Parathyroid adenoma (tissue), 2 donors: ENCODE data around the gene KCNK3.

ENCODE experiments used
- H2AFZ ChIP-seq: fragments of 300-600 bp; sonication (generic); one replicate; pipeline ENCODE4 v1.7.0; 2017; ENCODE audit warnings: antibody characterized with exemption, mild to moderate bottlenecking
- H3K27ac ChIP-seq: fragments of 300-600 bp; sonication (generic); one replicate; pipeline ENCODE4 v1.7.0; 2017
- H3K27me3 ChIP-seq: fragments of 300-600 bp; sonication (generic); one replicate; pipeline ENCODE4 v1.7.0; 2017; ENCODE audit warnings: low read length; ENCODE audit not compliant: control insufficient read depth, insufficient read depth
- H3K36me3 ChIP-seq: fragments of 300-600 bp; sonication (generic); one replicate; pipeline ENCODE4 v1.7.0; 2017; ENCODE audit warnings: low read length; ENCODE audit not compliant: control insufficient read depth, insufficient read depth
- H3K4me1 ChIP-seq: fragments of 300-600 bp; sonication (generic); one replicate; pipeline ENCODE4 v1.7.0; 2017; ENCODE audit warnings: control low read depth
- H3K4me2 ChIP-seq: fragments of 300-600 bp; sonication (generic); one replicate; pipeline ENCODE4 v1.7.0; 2017; ENCODE audit warnings: low read length
- H3K4me3 ChIP-seq: fragments of 300-600 bp; sonication (generic); one replicate; pipeline ENCODE4 v1.7.0; 2017; ENCODE audit warnings: low read depth, low read length
- H3K79me2 ChIP-seq: fragments of 300-600 bp; sonication (generic); one replicate; pipeline ENCODE4 v1.7.0; 2017; ENCODE audit warnings: control low read depth
- H3K9ac ChIP-seq: fragments of 300-600 bp; sonication (generic); one replicate; pipeline ENCODE4 v1.7.0; 2017; ENCODE audit warnings: mild to moderate bottlenecking
- H3K9me3 ChIP-seq: fragments of 300-600 bp; sonication (generic); one replicate; pipeline ENCODE4 v1.7.0; 2017; ENCODE audit warnings: low read length; ENCODE audit not compliant: control insufficient read depth
- TF ChIP-seq, protein P1 (sequence below): fragments of 300-600 bp; sonication (generic); IDR thresholded peaks from one replicate; pipeline ENCODE4 v1.7.0; 2017; ENCODE audit warnings: antibody characterized with exemption, mild to moderate bottlenecking
- donor health status: primary hyperparathyroidism.

Gene KCNK3

DNA sequence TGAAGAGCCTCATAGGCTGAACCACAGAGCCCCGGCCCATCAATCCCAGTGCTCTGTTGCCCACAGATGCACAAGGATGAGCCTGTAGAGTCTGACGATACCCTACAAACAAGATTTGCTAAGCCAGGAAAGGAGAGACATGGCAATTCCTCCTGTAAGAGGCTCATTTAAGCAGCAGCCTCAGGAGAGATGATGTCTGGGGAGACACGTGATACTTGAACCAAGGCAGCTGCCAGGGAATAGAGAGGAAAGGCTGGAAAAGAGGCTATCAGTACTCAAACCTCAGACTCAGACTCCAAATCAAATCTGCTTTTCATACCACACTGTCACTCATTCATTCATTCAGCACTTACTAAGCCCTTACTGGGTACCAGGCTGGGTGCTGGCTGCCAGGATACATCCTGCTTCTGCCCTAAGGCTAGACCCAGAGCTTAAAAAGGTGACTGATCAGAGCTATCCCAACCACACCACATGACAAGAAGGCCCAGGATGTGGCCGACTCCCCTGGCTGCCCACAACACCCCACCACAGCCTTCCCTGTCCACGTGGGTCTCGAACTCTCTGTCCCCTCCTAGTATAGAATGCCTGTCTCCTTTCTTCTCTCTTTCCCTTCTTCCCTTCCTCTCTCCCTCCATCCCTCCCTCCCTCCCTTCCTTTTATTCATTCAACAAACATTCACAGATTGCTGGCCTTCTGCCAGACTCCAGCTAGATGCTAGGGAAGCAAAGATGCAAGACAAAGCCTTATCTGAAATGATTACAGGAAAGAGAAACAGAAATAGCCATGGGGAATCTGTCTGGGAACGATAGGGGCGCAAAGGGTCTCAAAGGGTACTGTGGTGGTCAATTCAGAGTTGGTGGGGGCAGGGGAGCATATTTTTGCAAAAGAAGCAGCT, 23.4 kb upstream of the KCNK3 start:
- Histone ChIP-seq H3K27ac (no peak overlapping the region), H3K27me3 (no peaks in the 10 kb centered on the region), H3K4me3 (no peak overlapping the region), H3K9ac (no peak overlapping the region), H3K9me3 (no peaks in the 10 kb centered on the region), H3K79me2 (no peaks in the 10 kb centered on the region), H3K4me1 (peaks cover 3% of the 10 kb centered on the region), H3K36me3 (no peaks in the 10 kb centered on the region), H2AFZ (no peak overlapping the region), H3K4me2 (no peak overlapping the region)
- TF ChIP-seq, protein P1, sequence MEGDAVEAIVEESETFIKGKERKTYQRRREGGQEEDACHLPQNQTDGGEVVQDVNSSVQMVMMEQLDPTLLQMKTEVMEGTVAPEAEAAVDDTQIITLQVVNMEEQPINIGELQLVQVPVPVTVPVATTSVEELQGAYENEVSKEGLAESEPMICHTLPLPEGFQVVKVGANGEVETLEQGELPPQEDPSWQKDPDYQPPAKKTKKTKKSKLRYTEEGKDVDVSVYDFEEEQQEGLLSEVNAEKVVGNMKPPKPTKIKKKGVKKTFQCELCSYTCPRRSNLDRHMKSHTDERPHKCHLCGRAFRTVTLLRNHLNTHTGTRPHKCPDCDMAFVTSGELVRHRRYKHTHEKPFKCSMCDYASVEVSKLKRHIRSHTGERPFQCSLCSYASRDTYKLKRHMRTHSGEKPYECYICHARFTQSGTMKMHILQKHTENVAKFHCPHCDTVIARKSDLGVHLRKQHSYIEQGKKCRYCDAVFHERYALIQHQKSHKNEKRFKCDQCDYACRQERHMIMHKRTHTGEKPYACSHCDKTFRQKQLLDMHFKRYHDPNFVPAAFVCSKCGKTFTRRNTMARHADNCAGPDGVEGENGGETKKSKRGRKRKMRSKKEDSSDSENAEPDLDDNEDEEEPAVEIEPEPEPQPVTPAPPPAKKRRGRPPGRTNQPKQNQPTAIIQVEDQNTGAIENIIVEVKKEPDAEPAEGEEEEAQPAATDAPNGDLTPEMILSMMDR: no peak

DNA sequence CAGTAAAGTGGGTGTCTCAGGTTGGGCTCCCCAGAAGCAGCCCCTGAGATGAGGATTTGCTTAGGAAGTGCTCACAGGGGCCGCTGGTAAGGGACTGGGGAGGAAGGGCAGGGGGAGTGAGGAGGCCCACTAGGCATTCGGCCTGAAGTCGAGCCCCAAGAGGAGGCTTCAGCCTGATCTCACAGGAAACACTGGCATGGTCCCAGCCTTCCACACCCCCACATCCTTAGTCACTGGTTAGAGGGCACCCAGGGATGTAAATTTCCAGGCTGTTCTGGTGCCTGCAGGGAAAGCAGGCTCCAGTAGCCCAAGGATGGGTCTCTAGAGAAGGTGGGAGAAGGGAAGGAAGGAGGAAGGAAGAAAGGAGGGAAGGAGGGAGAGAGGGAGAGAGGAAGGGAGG, 22.4 kb upstream of the KCNK3 start:
- no peaks in the 10 kb centered on the region for H3K27me3 ChIP-seq
- TF ChIP-seq, protein P1: no peak
- H3K79me2 ChIP-seq: no peaks in the 10 kb centered on the region
- no peak overlapping the region for H2AFZ ChIP-seq
- no peak overlapping the region for H3K9ac ChIP-seq
- H3K4me2 ChIP-seq: no peak overlapping the region
- no peak overlapping the region for H3K4me3 ChIP-seq
- H3K27ac ChIP-seq: no peak overlapping the region
- peaks cover 3% of the 10 kb centered on the region for H3K4me1 ChIP-seq
- H3K36me3 ChIP-seq: no peaks in the 10 kb centered on the region
- H3K9me3 ChIP-seq: no peaks in the 10 kb centered on the region

DNA sequence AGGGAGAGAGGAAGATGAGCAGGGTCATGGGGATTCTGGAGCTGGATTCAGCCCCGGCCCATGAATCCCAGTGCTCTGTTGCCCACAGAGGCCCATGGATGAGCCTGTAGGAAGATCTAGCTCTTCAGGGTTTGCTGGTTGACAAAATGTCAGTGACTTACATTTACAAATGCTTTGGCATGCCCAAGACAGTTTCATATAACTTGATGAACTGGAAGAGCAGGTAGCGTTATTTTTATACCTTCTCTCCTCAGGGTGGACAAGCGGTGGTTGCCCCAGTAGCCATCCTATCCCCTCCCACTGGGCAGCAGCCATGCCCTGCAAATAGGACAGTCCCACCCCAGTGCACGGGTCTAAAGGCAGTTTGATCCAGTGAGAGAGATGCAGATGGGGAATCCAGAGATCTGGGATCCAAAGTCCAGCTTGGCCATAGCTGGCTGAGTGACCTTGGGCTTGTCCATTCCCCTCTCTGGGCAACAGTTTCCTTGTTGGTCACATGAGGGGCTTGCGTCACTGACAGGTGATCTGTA, 21.5 kb upstream of the KCNK3 start:
- Histone ChIP-seq H3K4me2 (no peak overlapping the region), H2AFZ (no peak overlapping the region), H3K4me1 (peaks cover 3% of the 10 kb centered on the region), H3K9ac (no peak overlapping the region), H3K79me2 (no peaks in the 10 kb centered on the region), H3K4me3 (no peak overlapping the region), H3K9me3 (no peaks in the 10 kb centered on the region), H3K27ac (no peak overlapping the region), H3K27me3 (no peaks in the 10 kb centered on the region), H3K36me3 (no peaks in the 10 kb centered on the region)
- TF ChIP-seq, protein P1: no peak

DNA sequence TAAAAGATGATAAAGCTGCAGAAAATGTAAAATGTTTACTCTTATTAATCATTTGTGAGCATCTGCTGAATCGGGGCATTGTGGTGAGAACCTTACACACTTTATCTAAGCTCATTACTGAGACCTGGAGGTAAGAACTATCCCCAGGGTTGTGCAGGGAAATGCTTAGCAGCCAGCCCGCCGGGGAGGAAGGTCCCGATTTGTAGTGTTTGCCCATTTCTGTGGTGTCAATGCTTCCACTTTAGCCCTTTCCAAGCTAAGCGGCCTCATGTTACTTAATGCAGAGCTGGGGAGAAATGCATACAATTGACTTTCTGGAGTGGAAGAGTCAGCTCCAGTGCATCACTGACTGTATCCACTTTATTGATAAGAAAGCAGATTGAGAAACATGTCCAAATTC, 20.8 kb upstream of the KCNK3 start:
- no peaks in the 10 kb centered on the region for H3K79me2 ChIP-seq
- H3K36me3 ChIP-seq: no peaks in the 10 kb centered on the region
- no peak overlapping the region for H3K4me3 ChIP-seq
- no peaks in the 10 kb centered on the region for H3K27me3 ChIP-seq
- peaks cover 3% of the 10 kb centered on the region for H3K4me1 ChIP-seq
- H3K9me3 ChIP-seq: no peaks in the 10 kb centered on the region
- TF ChIP-seq, protein P1: no peak
- H3K27ac ChIP-seq: no peak overlapping the region
- H3K9ac ChIP-seq: no peak overlapping the region
- H2AFZ ChIP-seq: no peak overlapping the region
- no peak overlapping the region for H3K4me2 ChIP-seq
